Activated T-cell treated with anti-CD3 and anti-CD28 coated beads, Interleukin-2, amount 50 U/mL, for 72 hours (primary cell): ENCODE measurements around the gene HAVCR2. TPM values are rescaled to one million over a fixed set of nuclear protein-coding genes. Genes with fewer than 3 reads are reported as not detected.
"Not testable (repeated sequence)": the region's sequence is repeated elsewhere in the genome, so short reads cannot be mapped to it uniquely, and the experiment has no call there.

Source experiments
- ATAC-seq, 2 donors: fragments of 150-1000 bp; cut with Tn5 transposase; replicated peaks in 1 of 2; 2 replicates each; pipeline ENCODE4 v1.10.0; 2021; ENCODE audit warnings: moderate library complexity in 2 of 2, mild to moderate bottlenecking in 1 of 2
- DNase-seq, 2 donors: peaks; one replicate each; pipeline ENCODE4 v3.0.0; 2021 to 2022; ENCODE audit warnings: mixed read lengths in 1 of 2
- H3K27ac Mint-ChIP-seq: one replicate; pipeline ENCODE4 v1.8.0; 2022; ENCODE audit warnings: mild to moderate bottlenecking, moderate library complexity, mixed read lengths
- H3K27me3 Mint-ChIP-seq: one replicate; pipeline ENCODE4 v1.8.0; 2022; ENCODE audit warnings: low read depth, mixed read lengths
- H3K36me3 Mint-ChIP-seq, 2 donors: one replicate each; pipeline ENCODE4 v1.8.0; 2022; ENCODE audit warnings: mixed read lengths in 2 of 2, mild to moderate bottlenecking in 1 of 2; ENCODE audit not compliant: insufficient read depth in 2 of 2
- H3K4me1 Mint-ChIP-seq: one replicate; pipeline ENCODE4 v1.8.0; 2022; ENCODE audit warnings: low read depth, mixed read lengths
- H3K4me3 Mint-ChIP-seq, 2 donors: one replicate each; pipeline ENCODE4 v1.8.0; 2022; ENCODE audit warnings: mild to moderate bottlenecking in 2 of 2, mixed read lengths in 2 of 2, moderate library complexity in 2 of 2
- H3K9me3 Mint-ChIP-seq, 2 donors: one replicate each; pipeline ENCODE4 v1.8.0; 2022; ENCODE audit warnings: mixed read lengths in 2 of 2
- total RNA-seq, 2 donors: library from RNA; stranded (reverse); gene quantifications; one replicate each; pipeline ENCODE4 v1.2.3, GENCODE V29; 2022

HAVCR2 gene
- total RNA-seq, 2 donors from 2014 or later: 19.7 to 30.2 TPM

DNA sequence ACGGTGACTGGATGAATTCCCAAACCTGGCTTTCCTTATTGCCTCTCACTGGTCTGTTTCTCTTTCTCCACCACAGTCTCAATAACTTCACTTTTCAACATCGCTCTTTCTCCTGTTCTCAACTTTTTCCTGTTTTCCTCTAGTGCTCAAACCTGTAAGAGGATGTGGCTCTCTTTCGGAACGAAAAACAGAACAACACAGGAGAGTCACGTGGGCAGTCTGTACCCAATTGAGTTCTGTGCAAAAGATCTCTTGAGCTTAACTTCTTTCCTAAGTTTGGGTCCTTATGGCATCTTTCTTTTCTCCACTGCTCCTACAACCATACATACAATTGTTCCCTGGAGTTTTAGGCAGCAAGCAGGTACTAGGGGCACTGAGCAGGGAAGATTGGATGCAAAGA lies 58.8 kb downstream of the HAVCR2 start:
- H3K4me3 Mint-ChIP-seq: peak overlapping the region; percentile 16 to 69
- H3K27ac Mint-ChIP-seq: peak overlapping the region; percentile 39
- peak in 1 of 2 donors; percentile 46 for ATAC-seq
- no peak for DNase-seq
- H3K4me1 Mint-ChIP-seq: peaks cover 33% of the 10 kb centered on the region
- no peaks in the 10 kb centered on the region for H3K36me3 Mint-ChIP-seq
- H3K9me3 Mint-ChIP-seq: no peaks in the 10 kb centered on the region
- H3K27me3 Mint-ChIP-seq: no peaks in the 10 kb centered on the region

DNA sequence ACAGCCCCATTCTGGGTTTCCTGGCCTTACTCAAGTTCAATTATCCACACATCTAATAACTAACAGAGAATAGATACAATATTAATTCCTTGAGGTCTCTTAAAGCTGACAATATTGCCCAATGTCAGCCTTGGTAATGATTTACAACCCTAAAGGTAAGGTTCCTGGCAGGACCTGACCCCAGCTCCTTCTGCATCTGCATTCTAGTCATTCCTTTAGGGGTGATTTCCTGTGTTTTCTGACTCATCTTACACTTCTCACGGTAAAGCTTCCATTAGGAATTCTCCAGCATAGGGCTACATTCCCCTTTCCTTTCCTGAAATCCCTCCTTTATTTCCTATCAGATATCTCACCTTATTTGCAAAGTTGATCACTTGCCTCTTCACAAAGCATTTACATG lies 59.2 kb downstream of the HAVCR2 start:
- Mint-ChIP-seq H3K9me3 (no peaks in the 10 kb centered on the region), H3K27me3 (no peaks in the 10 kb centered on the region), H3K36me3 (no peaks in the 10 kb centered on the region), H3K27ac (peak overlapping the region; percentile 39), H3K4me3 (peak overlapping the region; percentile 16 to 69), H3K4me1 (peaks cover 35% of the 10 kb centered on the region)
- ATAC-seq (no peak), DNase-seq (no peak)

DNA sequence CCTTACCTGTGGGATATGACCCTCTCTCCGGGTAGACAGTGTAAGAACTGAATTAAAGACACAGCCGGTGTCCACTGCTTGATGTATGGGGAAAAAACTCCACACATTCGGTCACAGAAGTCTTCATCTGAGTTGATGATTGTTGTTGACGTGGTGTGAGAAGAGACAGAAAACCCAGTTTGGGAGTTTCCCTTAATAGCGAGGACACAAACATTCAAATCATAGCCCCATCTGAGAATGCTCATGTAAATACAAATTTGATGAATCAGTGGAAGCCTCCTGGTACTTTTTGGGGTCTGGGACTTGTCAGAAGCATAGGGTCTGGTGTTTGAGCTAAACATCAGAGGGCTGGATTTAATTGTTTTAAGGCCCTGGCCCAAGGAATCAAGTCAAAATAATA lies 60.9 kb downstream of the HAVCR2 start:
- Mint-ChIP-seq H3K27ac (no peak overlapping the region), H3K9me3 (no peaks in the 10 kb centered on the region), H3K27me3 (no peaks in the 10 kb centered on the region), H3K4me3 (no peak overlapping the region), H3K4me1 (peaks cover 43% of the 10 kb centered on the region), H3K36me3 (no peaks in the 10 kb centered on the region)
- DNase-seq (no peak), ATAC-seq (no peak)

DNA sequence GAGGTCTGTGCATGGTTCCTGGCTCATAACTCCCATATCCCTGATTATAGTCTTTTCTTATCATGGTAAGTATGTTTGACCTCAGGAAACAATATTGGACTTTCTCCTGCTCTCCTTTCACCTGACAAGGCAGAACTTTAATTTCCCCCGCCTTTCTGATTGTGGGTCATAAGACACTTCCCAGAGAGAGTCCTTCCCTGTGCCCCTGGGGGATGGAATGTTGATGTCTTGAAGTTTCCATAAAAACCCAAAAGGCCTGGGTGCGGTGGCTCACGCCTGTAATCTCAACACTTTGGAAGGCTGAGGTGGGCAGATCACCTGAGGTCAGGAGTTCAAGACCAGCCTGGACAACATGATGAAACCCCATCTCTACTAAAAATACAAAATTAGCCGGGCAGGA lies 61.8 kb downstream of the HAVCR2 start:
- H3K36me3 Mint-ChIP-seq, H3K27me3 Mint-ChIP-seq, H3K27ac Mint-ChIP-seq, H3K9me3 Mint-ChIP-seq, H3K4me3 Mint-ChIP-seq, DNase-seq, ATAC-seq: not testable (repeated sequence)
- peaks cover 43% of the 10 kb centered on the region for H3K4me1 Mint-ChIP-seq

DNA sequence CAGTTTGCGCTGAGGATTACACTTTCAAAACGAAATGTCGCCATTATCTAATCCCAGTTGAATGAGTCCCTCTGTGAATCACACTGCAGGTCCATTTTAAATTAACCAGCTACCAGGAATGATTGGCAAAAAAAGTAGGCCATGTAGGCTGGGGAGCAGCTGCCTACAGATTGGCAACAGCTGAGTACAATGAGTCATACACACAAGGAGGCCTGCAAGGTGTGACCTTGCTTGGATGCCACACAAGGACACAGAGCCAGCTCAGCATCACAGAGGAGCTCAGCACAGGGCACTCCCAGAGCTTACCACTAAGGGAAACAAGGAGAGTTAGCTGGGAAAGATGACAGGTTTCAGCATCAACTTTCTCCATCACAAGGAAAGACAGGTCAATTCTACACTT lies 62.8 kb downstream of the HAVCR2 start:
- no peaks in the 10 kb centered on the region for H3K36me3 Mint-ChIP-seq
- H3K4me1 Mint-ChIP-seq: peaks cover 43% of the 10 kb centered on the region
- H3K27me3 Mint-ChIP-seq: no peaks in the 10 kb centered on the region
- H3K27ac Mint-ChIP-seq: no peak overlapping the region
- H3K9me3 Mint-ChIP-seq: no peaks in the 10 kb centered on the region
- peak; percentile 76 to 87 for ATAC-seq
- DNase-seq: peak in 1 of 2 donors; percentile 7
- H3K4me3 Mint-ChIP-seq: no peak overlapping the region

DNA sequence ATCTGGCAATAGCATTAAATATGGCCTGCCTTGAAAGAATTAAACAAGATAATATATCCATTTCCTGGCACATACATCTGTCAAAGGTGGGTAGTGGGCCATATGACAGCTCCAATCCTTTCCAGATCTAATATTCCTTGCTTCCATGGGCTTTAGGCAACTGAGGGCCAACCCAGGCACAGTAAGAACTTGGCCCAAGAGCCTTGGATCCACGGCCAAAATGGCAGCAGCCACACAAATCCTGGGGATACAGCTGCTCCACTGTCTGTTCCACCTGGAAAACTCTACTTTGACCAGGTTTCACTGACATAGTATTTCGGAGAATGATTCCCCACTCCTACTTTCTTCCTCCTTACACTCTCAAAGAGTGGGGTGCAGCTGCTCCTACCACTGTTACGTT lies 63.2 kb downstream of the HAVCR2 start:
- Mint-ChIP-seq H3K27me3 (no peaks in the 10 kb centered on the region), H3K9me3 (no peaks in the 10 kb centered on the region), H3K4me1 (peaks cover 40% of the 10 kb centered on the region), H3K27ac (no peak overlapping the region), H3K36me3 (no peaks in the 10 kb centered on the region), H3K4me3 (no peak overlapping the region)
- no peak for DNase-seq
- ATAC-seq: no peak

DNA sequence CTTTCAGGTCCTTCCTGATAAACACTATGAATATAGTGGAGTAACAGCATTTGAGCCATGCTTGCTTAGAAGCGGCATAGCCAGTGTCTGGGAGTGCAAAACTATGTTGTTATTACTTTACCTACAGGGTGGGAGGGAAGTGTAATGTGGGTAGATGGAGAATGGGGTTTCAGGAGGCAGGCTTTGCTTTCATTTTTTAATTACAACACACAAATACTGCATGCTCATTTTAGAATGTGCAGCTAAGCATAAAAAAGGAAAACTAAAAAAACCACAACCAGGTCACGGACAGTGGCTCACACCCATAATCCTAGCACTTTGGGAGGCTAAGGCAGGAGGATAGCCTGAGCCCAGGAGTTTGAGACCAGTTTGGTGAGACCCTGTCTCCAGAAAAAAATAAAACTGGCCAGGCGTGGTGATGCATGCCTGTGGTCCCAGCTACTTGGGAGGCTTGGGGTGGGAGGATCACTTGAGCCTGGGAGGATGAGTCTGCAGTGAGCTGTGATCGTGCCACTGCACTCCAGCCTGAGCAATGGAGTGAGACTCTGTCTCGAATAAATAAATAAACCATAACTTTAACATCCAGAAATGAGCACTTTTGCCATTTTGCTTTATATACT lies 70.2 kb downstream of the HAVCR2 start:
- no peak for ATAC-seq
- H3K27ac Mint-ChIP-seq: peak overlapping the region; percentile 57

More for the DNA sequence above, 70.2 kb downstream of the HAVCR2 start:
- DNase-seq: no peak
- H3K4me1 Mint-ChIP-seq: peaks cover 15% of the 10 kb centered on the region
- H3K27me3 Mint-ChIP-seq: no peaks in the 10 kb centered on the region
- no peaks in the 10 kb centered on the region for H3K9me3 Mint-ChIP-seq
- peak overlapping the region in 1 of 2 donors; percentile 55 for H3K4me3 Mint-ChIP-seq
- no peaks in the 10 kb centered on the region for H3K36me3 Mint-ChIP-seq

Other genes with a start within 250 kb of the HAVCR2 start
- 10 to 100 TPM in 1 of 2 donors, 1 to 10 TPM in 1; 7.3 to 10.6 TPM for gene TIMD4, start 145.8 kb downstream of the HAVCR2 start, total RNA-seq
- gene HAVCR1, start 49.9 kb downstream of the HAVCR2 start, total RNA-seq: 1 to 10 TPM; 2.6 to 2.7 TPM
- 10 to 100 TPM; 12.7 to 16.7 TPM for gene MED7, start 33.8 kb upstream of the HAVCR2 start, total RNA-seq
- gene GARIN3, start 57.2 kb upstream of the HAVCR2 start, total RNA-seq: under 1 TPM; 0.22 to 0.39 TPM
- gene ITK, start 71.8 kb upstream of the HAVCR2 start, total RNA-seq: 100 to 1,000 TPM; 289 to 314 TPM
- 100 to 1,000 TPM; 235 to 288 TPM for gene CYFIP2, start 157.1 kb upstream of the HAVCR2 start, total RNA-seq